Activated naive CD8-positive, alpha-beta T cell treated with anti-CD3 and anti-CD28 coated beads, Interleukin-2, amount 10 ng/mL, durations not matched to agents 7 days and 5 days (primary cell): ENCODE measurements around the gene BRSK1. TPM values are rescaled to one million over a fixed set of nuclear protein-coding genes. Genes with fewer than 3 reads are reported as not detected.
A peak's percentile ranks its signal among the peaks of the same experiment; 100 is the strongest.
"Not testable (repeated sequence)": the region's sequence is repeated elsewhere in the genome, so short reads cannot be mapped to it uniquely, and the experiment has no call there.

Experiments used
- ATAC-seq: fragments of 150-1000 bp; cut with Tn5 transposase; one replicate; pipeline ENCODE4 v1.10.0; 2021; ENCODE audit warnings: low read depth, moderate library complexity
- POLR2A ChIA-PET: fragments of 350-600 bp; sonication (Branson Sonifier 250); formaldehyde crosslinking; loops from one replicate; lab custom pipeline; 2021; ENCODE audit warnings: antibody characterized with exemption; lab: Charles Lee
- DNase-seq: peaks from one replicate; pipeline ENCODE4 v3.0.0; 2021
- H3K27ac Mint-ChIP-seq: one replicate; pipeline ENCODE4 v1.8.0; 2022; ENCODE audit warnings: mild to moderate bottlenecking, mixed read lengths
- H3K27me3 Mint-ChIP-seq: one replicate; pipeline ENCODE4 v1.8.0; 2022; ENCODE audit warnings: mild to moderate bottlenecking, moderate library complexity, mixed read lengths
- H3K36me3 Mint-ChIP-seq: one replicate; pipeline ENCODE4 v1.8.0; 2021; ENCODE audit warnings: mild to moderate bottlenecking, mixed read lengths
- H3K4me1 Mint-ChIP-seq: one replicate; pipeline ENCODE4 v1.8.0; 2021; ENCODE audit warnings: mixed read lengths
- H3K4me3 Mint-ChIP-seq: one replicate; pipeline ENCODE4 v1.8.0; 2022; ENCODE audit warnings: mild to moderate bottlenecking, moderate library complexity, mixed read lengths
- H3K9me3 Mint-ChIP-seq: one replicate; pipeline ENCODE4 v1.8.0; 2021; ENCODE audit warnings: mixed read lengths
- total RNA-seq, 2 experiments: library from RNA; stranded (reverse); gene quantifications; one replicate each; pipeline ENCODE4 v1.2.3, GENCODE V29; 2021

Gene BRSK1
- total RNA-seq, 2 experiments from 2014 or later, result 9.0 TPM

DNA sequence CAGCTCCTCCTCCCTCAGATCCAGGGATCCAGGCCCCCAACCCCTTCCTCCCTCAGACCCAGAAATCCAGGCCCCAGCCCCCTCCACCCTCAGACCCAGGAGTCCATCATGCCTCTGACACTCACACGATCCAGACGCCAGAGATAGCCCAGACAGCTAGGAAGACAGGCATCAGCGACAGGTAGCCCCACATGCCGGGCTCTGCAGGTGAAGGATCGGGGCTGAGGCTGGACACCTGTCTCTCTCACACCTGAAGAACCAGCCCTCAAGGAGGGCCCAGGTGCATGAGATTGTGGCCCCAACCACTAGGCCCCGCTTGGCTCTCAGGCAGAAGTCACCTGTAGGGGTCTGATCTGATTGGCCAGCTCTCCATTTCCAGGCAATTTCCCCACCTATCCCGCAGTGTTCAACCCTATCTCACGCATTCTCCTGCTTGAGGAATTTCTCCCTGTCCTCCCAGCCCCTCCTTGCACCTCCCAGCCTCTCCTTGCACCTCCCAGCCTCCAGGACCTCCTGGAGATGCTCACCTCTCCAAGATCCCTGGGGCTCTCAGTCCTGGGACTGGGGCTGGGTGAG is 37.1 kb downstream of the BRSK1 start:
- ATAC-seq, result no peak

DNA sequence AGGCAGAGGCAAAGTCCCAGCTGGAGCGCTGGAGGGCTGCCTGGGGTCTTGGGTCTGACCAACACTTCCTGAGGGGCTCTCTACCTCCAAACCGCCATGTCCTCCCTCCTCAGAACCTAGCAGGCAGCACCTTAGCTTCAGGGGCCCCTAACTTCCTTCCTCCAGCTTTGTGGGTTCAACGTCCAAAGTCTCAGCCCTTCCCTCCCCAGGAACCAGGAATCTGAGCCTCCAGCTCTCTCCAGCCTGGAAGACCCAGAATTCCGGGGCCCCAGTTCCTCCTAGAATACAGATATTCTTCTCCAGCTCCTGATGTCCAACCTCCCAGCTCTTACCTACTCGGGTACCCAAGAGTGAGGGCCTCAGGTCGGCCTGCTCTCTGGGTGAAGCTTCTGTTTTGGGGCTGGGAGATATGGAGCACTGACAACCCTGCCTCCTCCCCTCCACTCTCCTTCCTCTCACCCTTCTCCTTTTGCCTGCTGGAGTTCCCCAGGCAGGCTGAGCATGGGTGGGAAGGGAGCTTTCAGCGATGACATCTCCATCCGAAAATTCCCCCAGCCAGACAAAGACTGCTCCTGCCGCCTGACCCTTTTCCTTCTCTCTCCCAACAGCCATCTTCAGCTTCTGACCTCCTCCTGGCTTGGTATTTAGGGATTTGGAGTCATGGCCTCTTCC is 37.8 kb downstream of the BRSK1 start:
- no peak for ATAC-seq
- POLR2A ChIA-PET, result no interaction called here

More for the DNA sequence above, 37.1 kb downstream of the BRSK1 start:
- H3K4me1 Mint-ChIP-seq, result peaks cover 9% of the 10 kb centered on the region
- peaks cover 15% of the 10 kb centered on the region for H3K27me3 Mint-ChIP-seq
- no peak for DNase-seq
- H3K36me3 Mint-ChIP-seq, result no peaks in the 10 kb centered on the region
- H3K9me3 Mint-ChIP-seq, result no peaks in the 10 kb centered on the region
- H3K4me3 Mint-ChIP-seq, result no peak overlapping the region
- POLR2A ChIA-PET, result no interaction called here
- no peak overlapping the region for H3K27ac Mint-ChIP-seq

DNA sequence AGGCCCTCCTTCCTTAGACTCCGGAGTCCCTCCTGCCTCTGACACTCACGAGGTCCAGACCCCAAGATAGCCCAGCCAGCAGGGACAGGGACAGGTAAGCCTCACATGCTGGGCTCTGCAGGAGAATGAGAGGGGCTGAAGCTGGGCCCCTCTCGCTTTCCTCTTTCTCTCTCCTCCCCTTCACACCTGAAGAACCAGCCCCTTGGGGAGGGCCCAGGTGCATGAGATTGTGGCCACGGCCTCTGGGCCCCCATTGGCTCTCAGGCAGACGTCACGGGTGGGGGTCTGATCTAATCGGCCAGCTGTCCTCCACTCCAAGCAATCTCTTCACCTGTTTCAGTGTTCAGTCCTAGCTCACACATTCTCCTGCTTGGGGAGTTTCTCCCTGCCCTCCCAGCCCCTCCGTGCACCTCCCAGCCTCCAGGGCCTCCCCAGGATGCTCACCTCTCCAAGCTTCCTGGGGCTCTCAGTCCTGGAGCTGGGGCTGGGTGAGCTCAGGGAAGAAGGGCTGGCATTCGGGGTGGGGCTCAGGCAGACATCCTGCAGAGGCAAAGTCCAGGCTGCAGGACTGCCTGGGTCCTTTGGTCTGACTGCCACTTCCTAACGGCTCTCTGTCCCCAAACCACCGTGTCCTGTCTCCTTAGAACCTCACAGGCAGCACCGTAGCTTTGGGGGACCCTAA is 38.5 kb downstream of the BRSK1 start:
- H3K27ac Mint-ChIP-seq, result no peak overlapping the region

More for the DNA sequence above, 37.8 kb downstream of the BRSK1 start:
- H3K36me3 Mint-ChIP-seq, result no peaks in the 10 kb centered on the region
- peaks cover 9% of the 10 kb centered on the region for H3K4me1 Mint-ChIP-seq
- H3K9me3 Mint-ChIP-seq, result no peaks in the 10 kb centered on the region
- peaks cover 15% of the 10 kb centered on the region for H3K27me3 Mint-ChIP-seq
- H3K27ac Mint-ChIP-seq, result no peak overlapping the region
- no peak for DNase-seq
- no peak overlapping the region for H3K4me3 Mint-ChIP-seq

DNA sequence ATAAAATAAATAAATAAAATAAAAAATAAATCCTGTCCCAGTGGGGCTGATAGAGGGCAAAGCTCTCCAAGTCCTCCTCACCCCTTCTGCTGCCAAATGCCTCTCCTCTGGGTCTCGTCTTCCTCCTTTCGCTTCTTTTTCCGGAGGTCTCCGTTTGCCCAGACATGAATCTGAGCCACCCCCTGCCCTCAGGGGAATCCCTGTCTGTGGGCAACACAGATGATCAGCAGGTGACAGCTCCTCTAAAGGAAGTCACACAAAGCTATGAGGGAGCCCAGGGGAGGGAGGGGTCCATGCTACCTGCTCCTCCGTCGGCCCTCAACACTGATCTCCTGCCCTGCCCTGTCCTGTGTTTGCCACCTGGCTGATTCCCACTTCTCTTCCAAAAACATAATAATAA is 40.9 kb downstream of the BRSK1 start:
- Mint-ChIP-seq H3K36me3 (no peaks in the 10 kb centered on the region), H3K9me3 (no peaks in the 10 kb centered on the region), H3K27me3 (peaks cover 21% of the 10 kb centered on the region), H3K4me1 (peaks cover 9% of the 10 kb centered on the region), H3K4me3 (no peak overlapping the region), H3K27ac (no peak overlapping the region)
- ATAC-seq (no peak), DNase-seq (no peak)
- POLR2A ChIA-PET, result interaction anchor here (1.0 to 1.6 kb wide), 2 partner anchors 14 to 23 kb away, joined by 3 to 8 read pairs; partner anchors contain the start of gene KMT5C

More for the DNA sequence above, 38.5 kb downstream of the BRSK1 start:
- DNase-seq (no peak), ATAC-seq (no peak)
- H3K27me3 Mint-ChIP-seq, result peaks cover 15% of the 10 kb centered on the region
- no peaks in the 10 kb centered on the region for H3K9me3 Mint-ChIP-seq
- no peak overlapping the region for H3K4me3 Mint-ChIP-seq
- POLR2A ChIA-PET, result interaction anchor here (1.3 kb wide), 1 partner anchor 21 kb away, joined by 5 read pairs; no protein-coding TSS in a partner anchor
- H3K4me1 Mint-ChIP-seq, result peaks cover 9% of the 10 kb centered on the region
- no peaks in the 10 kb centered on the region for H3K36me3 Mint-ChIP-seq

DNA sequence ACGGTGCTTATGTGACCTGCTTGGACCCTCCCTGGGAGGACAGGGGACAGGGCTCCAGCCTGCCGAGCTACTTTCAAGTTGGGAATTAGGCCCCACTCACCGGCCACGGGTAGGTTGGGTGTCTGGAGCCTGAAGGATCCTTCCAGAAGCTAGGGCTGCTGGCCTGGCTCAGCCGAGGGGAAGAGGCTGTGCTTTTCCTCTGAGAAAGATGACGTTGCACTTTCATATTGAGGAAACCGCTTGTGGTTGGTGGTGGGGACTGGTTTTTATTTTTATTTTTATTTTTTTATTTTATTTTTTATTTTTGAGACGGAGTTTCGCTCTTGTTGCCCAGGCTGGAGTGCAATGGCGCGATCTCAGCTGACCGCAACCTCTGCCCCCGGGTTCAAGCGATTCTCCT is 41.4 kb downstream of the BRSK1 start, which contains the start of gene TMEM150B:
Gene TMEM150B (minus strand): TSS at position 170 of the 400 bp plus-strand sequence. CDS start 4,305 bp downstream, outside the sequence.
- Mint-ChIP-seq H3K9me3 (no peaks in the 10 kb centered on the region), H3K36me3 (no peaks in the 10 kb centered on the region), H3K4me3 (no peak within 1 kb of the TSS), H3K27me3 (peaks cover 19% of the 10 kb centered on the region), H3K4me1 (peaks cover 9% of the 10 kb centered on the region), H3K27ac (no peak within 1 kb of the TSS)
- POLR2A ChIA-PET, result interaction anchor here (1.0 to 1.6 kb wide), 2 partner anchors 14 to 23 kb away, joined by 3 to 8 read pairs; partner anchors contain the start of gene KMT5C
- DNase-seq (no peak), ATAC-seq (peak; percentile 53)

DNA sequence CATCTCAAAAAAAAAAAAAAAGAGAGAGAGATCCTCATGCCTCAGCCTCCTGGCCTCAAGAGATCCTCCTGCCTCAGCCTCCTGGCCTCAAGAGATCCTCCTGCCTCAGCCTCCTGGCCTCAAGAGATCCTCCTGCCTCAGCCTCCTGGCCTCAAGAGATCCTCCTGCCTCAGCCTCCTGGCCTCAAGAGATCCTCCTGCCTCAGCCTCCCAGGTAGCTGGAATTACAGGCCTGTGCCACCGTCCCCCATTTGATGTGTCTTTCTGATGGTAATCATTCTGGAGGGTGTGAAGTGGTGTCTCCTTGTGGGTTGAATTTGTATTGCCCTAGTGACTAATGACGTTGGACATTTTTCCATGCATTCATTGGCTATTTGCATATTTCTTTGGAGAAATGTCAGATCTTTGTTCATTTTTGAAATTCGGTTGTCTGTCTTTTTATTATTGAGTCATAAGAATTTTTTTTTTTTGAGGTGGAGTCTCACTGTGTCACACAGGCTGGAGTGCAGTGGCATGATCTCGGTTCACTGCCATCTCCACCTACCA is 45.0 kb downstream of the BRSK1 start:
- H3K36me3 Mint-ChIP-seq, DNase-seq, H3K9me3 Mint-ChIP-seq, H3K4me1 Mint-ChIP-seq, H3K27me3 Mint-ChIP-seq, ATAC-seq, POLR2A ChIA-PET, H3K27ac Mint-ChIP-seq, H3K4me3 Mint-ChIP-seq: not testable (repeated sequence)

DNA sequence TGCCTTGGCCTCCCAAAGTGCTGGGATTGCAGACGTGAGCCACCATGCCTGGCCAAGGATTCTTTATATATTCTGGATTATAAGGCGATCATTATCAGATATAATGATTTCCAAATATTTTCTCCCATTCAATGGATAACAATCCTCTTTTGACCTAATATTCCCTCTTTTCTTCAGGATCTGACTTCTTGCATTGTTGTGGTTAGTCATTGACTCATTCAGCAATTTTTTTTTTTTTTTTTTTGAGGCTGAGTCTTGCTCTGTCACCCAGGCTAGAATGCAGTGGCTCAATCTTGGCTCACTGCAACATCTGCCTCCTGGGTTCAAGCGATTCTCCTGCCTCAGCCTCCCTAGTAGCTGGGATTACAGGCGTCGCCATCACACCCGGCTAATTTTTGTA is 46.0 kb downstream of the BRSK1 start:
- not testable (repeated sequence) for ATAC-seq

DNA sequence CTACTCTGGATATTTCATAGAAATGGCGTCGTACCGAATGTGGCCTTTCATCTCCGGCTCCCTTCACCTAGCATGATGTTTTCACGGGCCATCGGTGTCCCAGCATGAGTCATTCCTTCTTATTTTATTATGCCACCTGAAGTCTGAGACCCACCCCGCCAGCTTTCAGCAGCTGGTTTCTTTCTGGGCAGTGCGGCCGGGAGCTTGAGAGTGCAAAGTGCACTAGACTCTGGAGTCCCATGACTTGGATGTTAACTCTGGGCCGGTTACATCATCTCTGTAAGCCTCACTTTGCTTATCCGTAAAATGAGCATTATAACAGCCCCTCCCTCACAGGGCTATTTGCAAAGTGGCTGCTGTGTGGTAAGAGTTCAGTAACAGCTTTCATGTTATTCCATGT is 50.1 kb downstream of the BRSK1 start:
- Mint-ChIP-seq H3K9me3 (no peaks in the 10 kb centered on the region), H3K27ac (no peak overlapping the region), H3K36me3 (no peaks in the 10 kb centered on the region), H3K4me1 (peaks cover 5% of the 10 kb centered on the region), H3K27me3 (peaks cover 20% of the 10 kb centered on the region), H3K4me3 (no peak overlapping the region)
- ATAC-seq (no peak), DNase-seq (no peak)
- POLR2A ChIA-PET, result no interaction called here

More for the DNA sequence above, 46.0 kb downstream of the BRSK1 start:
- H3K36me3 Mint-ChIP-seq, H3K27ac Mint-ChIP-seq, H3K4me1 Mint-ChIP-seq, H3K27me3 Mint-ChIP-seq, H3K4me3 Mint-ChIP-seq, H3K9me3 Mint-ChIP-seq, DNase-seq: not testable (repeated sequence)
- POLR2A ChIA-PET, result interaction anchor here (0.6 kb wide), 1 partner anchor 12 kb away, joined by 6 read pairs; no protein-coding TSS in a partner anchor

DNA sequence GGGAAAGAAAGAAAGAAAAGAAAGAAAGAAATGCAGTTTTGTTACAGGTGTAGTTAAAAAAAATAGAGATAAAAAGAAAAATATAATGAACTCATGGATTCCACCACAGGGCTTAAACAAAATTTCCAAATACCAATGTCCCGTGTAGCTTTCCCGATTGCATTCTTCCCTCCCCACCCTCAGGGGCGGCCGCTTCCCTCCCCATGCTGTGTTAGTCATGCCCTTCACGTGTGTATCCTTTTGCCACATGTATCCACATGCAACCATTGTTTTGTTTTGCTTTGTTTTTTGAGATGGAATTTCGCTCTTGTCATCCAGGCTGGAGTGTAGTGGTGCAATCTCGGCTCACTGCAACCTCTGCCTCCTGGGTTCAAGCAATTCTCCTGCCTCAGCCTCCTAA is 52.3 kb downstream of the BRSK1 start:
- ATAC-seq (no peak), DNase-seq (no peak)
- Mint-ChIP-seq H3K4me3 (no peak overlapping the region), H3K27me3 (peaks cover 17% of the 10 kb centered on the region), H3K27ac (no peak overlapping the region), H3K4me1 (peaks cover 11% of the 10 kb centered on the region), H3K9me3 (no peaks in the 10 kb centered on the region), H3K36me3 (no peaks in the 10 kb centered on the region)
- POLR2A ChIA-PET, result no interaction called here

DNA sequence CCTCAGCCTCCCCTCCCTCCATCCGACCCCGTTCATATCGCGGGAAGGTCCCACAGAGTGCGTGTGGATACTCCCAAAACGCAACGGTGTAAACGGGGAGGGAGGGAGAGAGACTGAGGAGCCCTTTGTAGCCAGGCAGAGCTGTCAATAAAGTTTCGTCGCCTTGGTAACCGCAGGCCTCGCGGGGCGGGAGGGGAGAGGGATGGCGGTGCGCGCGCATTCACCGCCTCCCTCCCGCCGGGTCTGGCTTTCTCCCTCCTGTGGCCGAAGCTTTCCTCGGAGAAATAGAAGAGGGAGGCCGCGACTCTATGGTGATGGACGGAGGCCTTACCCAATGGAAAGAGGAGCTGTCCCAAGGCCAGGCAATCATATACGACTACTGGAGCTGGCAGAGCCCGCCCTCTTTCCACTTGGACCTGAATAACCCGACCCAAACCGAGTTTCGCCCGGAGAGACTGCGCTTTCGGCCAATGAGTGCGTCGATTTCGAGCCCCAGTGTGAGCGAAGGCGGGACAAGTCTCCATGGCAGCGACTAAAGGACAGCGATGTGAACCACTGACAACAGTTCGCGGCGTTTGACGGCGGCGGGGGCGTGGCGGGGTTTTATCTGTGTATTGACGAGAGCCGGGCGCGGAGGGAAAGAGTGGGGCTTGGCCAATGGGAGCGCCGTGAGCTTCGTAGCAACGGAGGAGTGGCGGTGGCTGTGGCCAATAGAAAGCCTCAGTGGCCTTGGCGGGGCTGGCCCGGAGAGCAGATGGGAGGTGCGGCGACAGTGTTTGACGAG is 55.5 kb downstream of the BRSK1 start, which contains the start of gene KMT5C:
Gene KMT5C (plus strand): TSS at position 772 of the 784 bp plus-strand sequence. CDS start 2,061 bp downstream, outside the sequence.
- peaks cover 14% of the 10 kb centered on the region for H3K4me1 Mint-ChIP-seq
- POLR2A ChIA-PET, result interaction anchor here (0.5 to 2.4 kb wide), 30 partner anchors 9 to 1968 kb away, joined by 3 to 28 read pairs (median 4); partner anchors contain the start of genes COX6B2, FIZ1, HSPBP1 and ISOC2
- H3K4me3 Mint-ChIP-seq, result peak within 1 kb of the TSS; percentile 97
- peaks cover 16% of the 10 kb centered on the region for H3K27me3 Mint-ChIP-seq
- peak; percentile 99 for DNase-seq
- ATAC-seq, result peak; percentile 87
- H3K36me3 Mint-ChIP-seq, result peaks cover 7% of the 10 kb centered on the region
- H3K9me3 Mint-ChIP-seq, result no peaks in the 10 kb centered on the region
- H3K27ac Mint-ChIP-seq, result peak within 1 kb of the TSS; percentile 98

DNA sequence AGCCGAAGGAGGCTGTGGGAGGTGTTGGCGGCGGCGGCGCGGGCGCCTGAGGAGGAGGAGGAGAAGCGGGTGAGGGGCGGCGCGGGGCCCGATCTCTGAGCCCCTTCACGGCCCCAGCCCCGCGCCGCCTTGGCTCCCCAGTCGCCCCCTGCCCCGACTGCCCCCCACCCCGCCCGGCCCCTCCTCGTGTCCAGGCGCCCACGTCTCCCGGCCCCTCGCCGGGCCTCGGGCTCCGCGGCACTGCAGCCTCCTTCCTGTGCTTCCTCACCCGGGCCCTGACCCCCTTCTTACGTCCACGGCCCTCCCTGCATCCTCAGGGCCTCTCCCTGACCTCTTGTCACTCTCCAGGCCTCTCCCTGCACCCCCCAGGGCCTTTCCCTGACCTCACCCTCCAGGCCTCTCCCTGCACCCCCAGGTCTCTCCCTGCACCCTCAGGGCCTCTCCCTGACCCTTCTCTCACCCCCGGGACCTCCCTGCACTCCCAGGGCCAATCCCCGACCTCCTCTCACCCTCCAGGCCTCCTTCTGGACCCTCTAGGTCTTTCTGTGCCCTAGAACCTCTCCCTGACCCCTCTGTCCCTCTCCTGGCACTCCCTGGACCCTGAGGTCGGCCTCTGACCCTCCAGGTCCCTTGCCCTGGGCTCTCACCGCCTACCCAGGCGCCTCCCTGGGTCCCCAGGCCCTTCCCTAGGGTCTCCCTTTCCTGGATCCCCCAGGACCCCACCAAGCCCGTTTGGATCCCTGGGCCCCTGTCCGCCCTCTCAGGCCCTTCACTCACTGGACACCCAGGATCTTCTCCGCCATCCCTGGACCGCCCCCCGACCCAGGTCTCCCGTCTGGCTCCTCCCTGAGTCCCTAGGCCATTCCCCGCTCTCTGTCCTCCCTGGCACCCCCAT is 56.3 kb downstream of the BRSK1 start:
- no peaks in the 10 kb centered on the region for H3K9me3 Mint-ChIP-seq
- no peak for ATAC-seq
- H3K36me3 Mint-ChIP-seq, result peaks cover 7% of the 10 kb centered on the region
- POLR2A ChIA-PET, result interaction anchor here (0.6 to 2.4 kb wide), 25 partner anchors 8 to 285 kb away, joined by 3 to 28 read pairs (median 6); partner anchors contain the start of genes COX6B2, HSPBP1, ISOC2 and NAT14
- H3K27me3 Mint-ChIP-seq, result peaks cover 15% of the 10 kb centered on the region
- H3K4me1 Mint-ChIP-seq, result peaks cover 14% of the 10 kb centered on the region
- peak overlapping the region; percentile 98 for H3K27ac Mint-ChIP-seq
- no peak for DNase-seq
- H3K4me3 Mint-ChIP-seq, result peak overlapping the region; percentile 97
